Right lobe of liver (tissue), 6 donors: Measurements from ENCODE around the gene CDCA7L. TPM values are rescaled to one million over a fixed set of nuclear protein-coding genes. Genes with fewer than 3 reads are reported as not detected.

Experiments
- ATAC-seq, 4 donors: fragments of 200-7000 bp; cut with Tn5 transposase; one replicate each; pipeline ENCODE4 v1.9.1; 2020; ENCODE audit warnings: mild to moderate bottlenecking in 4 of 4, moderate library complexity in 4 of 4
- DNase-seq, 3 donors: peaks; one replicate each; pipeline ENCODE4 v3.0.0-alpha.2; 2020
- H3K27ac ChIP-seq, 3 donors: fragments of 200-600 bp; one replicate each; pipeline ENCODE4 v1.8.0; 2022
- H3K27me3 ChIP-seq, 2 donors: fragments of 200-600 bp; one replicate each; pipeline ENCODE4 v1.8.0; 2022
- H3K36me3 ChIP-seq, 4 donors: fragments of 200-600 bp; sonication (generic) in 1 of 4; one replicate each; pipeline versions ENCODE4 v1.5.1 to v1.8.0; 2017 to 2022; ENCODE audit warnings: control low read depth in 1 of 4
- H3K4me1 ChIP-seq, 4 donors: fragments of 200-600 bp; sonication (generic) in 1 of 4; one replicate each; pipeline versions ENCODE4 v1.5.1 to v1.8.0; 2017 to 2022; ENCODE audit warnings: control low read depth in 1 of 4
- H3K4me3 ChIP-seq, 3 donors: fragments of 200-600 bp; one replicate each; pipeline ENCODE4 v1.8.0; 2022
- H3K9me3 ChIP-seq, 4 donors: fragments of 200-600 bp; sonication (generic) in 1 of 4; one replicate each; pipeline versions ENCODE4 v1.5.1 to v1.8.0; 2017 to 2022; ENCODE audit warnings: control low read depth in 1 of 4
- CTCF ChIP-seq, 4 donors: fragments of 200-600 bp in 3 of 4; fragments of 450-650 bp in 1 of 4; IDR thresholded peaks; one replicate each; pipeline versions ENCODE4 v1.5.1 to v1.8.0; 2016 to 2022; ENCODE audit warnings: antibody characterized with exemption in 4 of 4, mild to moderate bottlenecking in 2 of 4
- POLR2A ChIP-seq: fragments of 450-650 bp; IDR thresholded peaks from one replicate; pipeline ENCODE4 v1.6.1; 2017; ENCODE audit warnings: antibody characterized with exemption, mild to moderate bottlenecking
- WGBS: methylation state at CpG from one replicate; pipeline ENCODE4 v1.1.6; 2018; ENCODE audit warnings: low coverage, low lambda C conversion rate; ENCODE audit not compliant: insufficient coverage; ENCODE audit errors: missing lambda C conversion rate; 5-methylcytosine and 5-hydroxymethylcytosine counted together
- intact Hi-C, 2 donors: fragments of 100-400 bp; cut with DNase I; formaldehyde crosslinking; loops; one replicate each; pipeline versions ENCODE4 v1.11.2 to v1.14.1; 2022
- total RNA-seq, 6 experiments: library from RNA; depleted of rRNA in 2 of 6; stranded (reverse); fragments of >200 nt in 2 of 6; fragmentation: NEBNext Ultra II Directional in 3 of 6; extraction: Animal tissue kit (Norgen Biotek cat#: 25700) in 3 of 6; gene quantifications; one replicate each; pipeline versions ENCODE4 v1.1.0 to v1.2.4, GENCODE V29; 2016 to 2023
- donor health status: DM: no; HTN: yes; CAD: no.
- donor health status: DM: no; HTN: no; CAD: no.
- donor health status: DM: no; HTN: no; CAD: no.
- donor health status: DM: no; HTN: yes; CAD: no.
- donor health status: DM: no; HTN: yes; CAD: no.

Gene CDCA7L
- total RNA-seq, 6 experiments from 2014 or later = 3.3 to 6.0 (median 4.3) TPM

GRCh38 chr7:21893401-21893800, 52.3 kb downstream of the CDCA7L start:
- no peaks in the 10 kb centered on the region for H3K4me1 ChIP-seq
- no peaks in the 10 kb centered on the region for H3K27me3 ChIP-seq
- intact Hi-C loops = no loop called here
- no peaks in the 10 kb centered on the region for H3K36me3 ChIP-seq
- no peak overlapping the region for H3K4me3 ChIP-seq
- ATAC-seq (no peak), DNase-seq (no peak)
- H3K9me3 ChIP-seq = no peaks in the 10 kb centered on the region
- TF ChIP-seq POLR2A (no peak), CTCF (IDR thresholded peaks at IDR 0.05) (no peak)
- 96% methylated on average over 3 of the region's 3 CpGs for WGBS
- no peak overlapping the region for H3K27ac ChIP-seq

DNA sequence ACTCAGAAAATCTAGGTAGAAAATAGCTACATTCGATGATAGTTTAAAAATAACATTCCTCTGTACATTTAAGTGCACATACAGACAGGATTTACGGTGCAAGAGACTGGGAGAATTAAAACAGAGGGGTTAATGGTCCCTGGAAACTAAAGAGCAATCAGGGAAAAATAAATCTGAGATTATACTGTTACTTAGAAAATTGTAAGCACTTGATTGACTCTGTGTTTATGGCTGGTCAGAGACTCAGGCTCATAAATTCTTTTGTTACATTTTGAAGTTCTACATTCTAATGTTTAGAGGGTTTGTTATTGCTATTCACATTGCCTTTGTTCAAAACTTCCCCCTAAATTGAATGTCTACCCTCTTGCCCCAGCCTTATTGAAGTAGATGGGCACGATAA, 54.4 kb downstream of the CDCA7L start:
- intact Hi-C loops = no loop called here
- ATAC-seq (no peak), DNase-seq (no peak)
- H3K27ac ChIP-seq = no peak overlapping the region
- H3K27me3 ChIP-seq = no peaks in the 10 kb centered on the region
- no peak for TF ChIP-seq POLR2A
- TF ChIP-seq CTCF (IDR thresholded peaks at IDR 0.05) = no peak
- H3K4me1 ChIP-seq = no peaks in the 10 kb centered on the region
- 82% methylated on average over 3 of the region's 3 CpGs for WGBS
- no peak overlapping the region for H3K4me3 ChIP-seq
- H3K9me3 ChIP-seq = no peaks in the 10 kb centered on the region
- H3K36me3 ChIP-seq = no peaks in the 10 kb centered on the region

- no peak overlapping the region for H3K27ac ChIP-seq
- WGBS = 85% methylated on average over 4 of the region's 4 CpGs
- H3K36me3 ChIP-seq = no peaks in the 10 kb centered on the region
- intact Hi-C loops = no loop called here
- TF ChIP-seq CTCF (IDR thresholded peaks at IDR 0.05) (no peak), POLR2A (no peak)
- no peaks in the 10 kb centered on the region for H3K9me3 ChIP-seq
- no peaks in the 10 kb centered on the region for H3K4me1 ChIP-seq
- ATAC-seq (no peak), DNase-seq (no peak)
- H3K27me3 ChIP-seq = no peaks in the 10 kb centered on the region
- H3K4me3 ChIP-seq = no peak overlapping the region
These were observed 57.9 kb downstream of the CDCA7L start for GRCh38 chr7:21887779-21888178.

DNA sequence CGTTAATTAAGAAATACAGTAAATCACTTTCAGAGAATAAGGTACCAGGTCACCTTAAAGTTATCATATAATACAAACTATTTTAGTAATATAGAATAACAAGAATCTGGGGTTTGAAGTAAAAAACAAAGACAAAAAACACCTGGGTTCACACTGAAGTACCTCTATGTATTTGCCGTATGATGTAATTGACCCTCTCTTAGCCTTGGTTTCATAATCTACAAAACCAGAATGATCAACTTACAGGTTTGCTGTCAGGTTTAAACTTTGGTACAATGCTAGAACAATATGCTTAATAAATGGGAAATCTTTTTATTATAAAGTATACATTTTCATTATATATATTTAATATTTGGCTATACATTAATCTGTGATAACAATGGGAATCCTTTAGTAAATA, 58.3 kb downstream of the CDCA7L start:
- no peaks in the 10 kb centered on the region for H3K36me3 ChIP-seq
- TF ChIP-seq CTCF (IDR thresholded peaks at IDR 0.05) = no peak
- TF ChIP-seq POLR2A = no peak
- no peaks in the 10 kb centered on the region for H3K27me3 ChIP-seq
- no peak overlapping the region for H3K27ac ChIP-seq
- no peak overlapping the region for H3K4me3 ChIP-seq
- no peaks in the 10 kb centered on the region for H3K9me3 ChIP-seq
- ATAC-seq (no peak), DNase-seq (no peak)
- no peaks in the 10 kb centered on the region for H3K4me1 ChIP-seq
- intact Hi-C loops = no loop called here
- WGBS = 80% methylated on average over 2 of the region's 2 CpGs

GRCh38 chr7:21886396-21886795, 59.3 kb downstream of the CDCA7L start:
- DNase-seq (no peak), ATAC-seq (no peak)
- WGBS = 61% methylated on average over 4 of the region's 4 CpGs
- intact Hi-C loops = no loop called here
- Histone ChIP-seq H3K9me3 (no peaks in the 10 kb centered on the region), H3K36me3 (no peaks in the 10 kb centered on the region), H3K4me3 (no peak overlapping the region), H3K27me3 (no peaks in the 10 kb centered on the region), H3K4me1 (no peaks in the 10 kb centered on the region), H3K27ac (no peak overlapping the region)
- TF ChIP-seq CTCF (IDR thresholded peaks at IDR 0.05) = no peak
- no peak for TF ChIP-seq POLR2A
